Raji (cell line): Measurements from ENCODE around the gene AGO4.

Experiments
- POLR2A ChIP-seq: IDR thresholded peaks from 2 replicates; pipeline ENCODE4 v1.6.1; 2011; ENCODE audit warnings: low read depth, low read length, control low read depth; ENCODE audit not compliant: insufficient read depth

The AGO4 gene

GRCh38 chr1:35809114-35810095, 1.6 kb downstream of the AGO4 start:
- TF ChIP-seq POLR2A = no peak

GRCh38 chr1:35810096-35810881, 2.5 kb downstream of the AGO4 start:
- no peak for TF ChIP-seq POLR2A

GRCh38 chr1:35825255-35825654, 17.4 kb downstream of the AGO4 start:
- TF ChIP-seq POLR2A = no peak

GRCh38 chr1:35832276-35832905, 24.6 kb downstream of the AGO4 start:
- TF ChIP-seq POLR2A = no peak

GRCh38 chr1:35833395-35833794, 25.6 kb downstream of the AGO4 start:
- TF ChIP-seq POLR2A = no peak

GRCh38 chr1:35834218-35834617, 26.4 kb downstream of the AGO4 start:
- no peak for TF ChIP-seq POLR2A

- no peak for TF ChIP-seq POLR2A
These were observed 27.6 kb downstream of the AGO4 start for GRCh38 chr1:35835398-35835797.

- TF ChIP-seq POLR2A = no peak
These were observed 28.9 kb downstream of the AGO4 start for GRCh38 chr1:35836734-35837133.

GRCh38 chr1:35838693-35839245, 31.0 kb downstream of the AGO4 start:
- no peak for TF ChIP-seq POLR2A

GRCh38 chr1:35844826-35845225, 37.0 kb downstream of the AGO4 start:
- no peak for TF ChIP-seq POLR2A

GRCh38 chr1:35845766-35846165, 38.0 kb downstream of the AGO4 start:
- TF ChIP-seq POLR2A = no peak

- TF ChIP-seq POLR2A = no peak
These were observed 40.2 kb downstream of the AGO4 start for GRCh38 chr1:35847935-35848565.

- TF ChIP-seq POLR2A = no peak
These were observed 42.2 kb downstream of the AGO4 start for GRCh38 chr1:35850051-35850450.

- no peak for TF ChIP-seq POLR2A
These were observed 42.9 kb downstream of the AGO4 start for GRCh38 chr1:35850716-35851115.
